ENCODE data around the gene MYOCD.

Gene MYOCD

DNA sequence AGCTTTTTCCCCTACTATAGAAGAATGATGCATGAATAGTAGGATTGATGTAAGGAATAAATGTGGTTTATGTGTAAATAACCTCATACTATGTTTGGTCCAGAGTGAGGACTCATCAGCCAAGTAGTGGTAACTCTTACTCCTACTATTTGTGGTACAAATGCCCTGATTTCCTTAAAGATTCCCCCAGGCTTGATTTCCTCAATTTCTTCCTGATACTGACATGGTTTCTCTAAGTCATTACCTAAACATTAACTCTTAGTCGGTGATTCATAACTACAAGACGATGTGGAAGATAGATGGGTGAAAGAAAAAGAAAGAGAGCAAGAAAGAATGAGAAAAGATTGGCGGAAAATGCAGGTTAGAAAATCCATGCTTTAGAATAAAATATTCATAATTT, 17.2 kb upstream of the MYOCD start:
- peaks cover 3% of the 10 kb centered on the region for H3K27me3 Mint-ChIP-seq (ENCODE audit: low read depth, poor library complexity)
- H3K4me1 Mint-ChIP-seq, result peaks cover 17% of the 10 kb centered on the region
- TF ChIP-seq, protein P1, sequence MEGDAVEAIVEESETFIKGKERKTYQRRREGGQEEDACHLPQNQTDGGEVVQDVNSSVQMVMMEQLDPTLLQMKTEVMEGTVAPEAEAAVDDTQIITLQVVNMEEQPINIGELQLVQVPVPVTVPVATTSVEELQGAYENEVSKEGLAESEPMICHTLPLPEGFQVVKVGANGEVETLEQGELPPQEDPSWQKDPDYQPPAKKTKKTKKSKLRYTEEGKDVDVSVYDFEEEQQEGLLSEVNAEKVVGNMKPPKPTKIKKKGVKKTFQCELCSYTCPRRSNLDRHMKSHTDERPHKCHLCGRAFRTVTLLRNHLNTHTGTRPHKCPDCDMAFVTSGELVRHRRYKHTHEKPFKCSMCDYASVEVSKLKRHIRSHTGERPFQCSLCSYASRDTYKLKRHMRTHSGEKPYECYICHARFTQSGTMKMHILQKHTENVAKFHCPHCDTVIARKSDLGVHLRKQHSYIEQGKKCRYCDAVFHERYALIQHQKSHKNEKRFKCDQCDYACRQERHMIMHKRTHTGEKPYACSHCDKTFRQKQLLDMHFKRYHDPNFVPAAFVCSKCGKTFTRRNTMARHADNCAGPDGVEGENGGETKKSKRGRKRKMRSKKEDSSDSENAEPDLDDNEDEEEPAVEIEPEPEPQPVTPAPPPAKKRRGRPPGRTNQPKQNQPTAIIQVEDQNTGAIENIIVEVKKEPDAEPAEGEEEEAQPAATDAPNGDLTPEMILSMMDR (IDR thresholded peaks at IDR 0.05), result no peak
- H3K9me3 Mint-ChIP-seq, result peaks cover 4% of the 10 kb centered on the region
- H3K4me3 Mint-ChIP-seq, result no peak overlapping the region
- no peak for DNase-seq
- no peak overlapping the region for H3K27ac Mint-ChIP-seq
- no peaks in the 10 kb centered on the region for H3K36me3 Mint-ChIP-seq (ENCODE audit: low read depth)

DNA sequence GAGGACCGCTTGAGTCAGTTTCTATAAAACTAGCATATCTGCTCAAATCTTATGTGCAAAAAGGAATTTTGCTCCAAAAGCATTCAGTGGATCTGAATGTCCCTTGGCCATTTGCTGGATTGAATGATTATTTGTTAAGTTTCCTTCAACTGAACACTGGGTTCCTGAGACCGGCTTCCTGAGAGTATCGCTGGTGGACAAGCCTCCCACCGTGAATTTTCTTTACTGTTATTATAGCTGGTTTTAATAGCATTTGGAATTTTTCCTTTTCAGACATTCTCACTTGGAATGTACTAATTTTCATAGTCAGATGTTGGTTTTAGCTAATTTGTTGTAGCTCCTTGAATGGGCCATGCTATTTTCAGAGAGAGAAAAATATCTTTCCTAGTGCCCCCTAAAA, 9.8 kb upstream of the MYOCD start:
- Mint-ChIP-seq H3K4me1 (peaks cover 18% of the 10 kb centered on the region), H3K4me3 (no peak overlapping the region), H3K27me3 (ENCODE audit: low read depth, poor library complexity) (peaks cover 15% of the 10 kb centered on the region), H3K36me3 (ENCODE audit: low read depth) (no peaks in the 10 kb centered on the region), H3K9me3 (no peaks in the 10 kb centered on the region), H3K27ac (no peak overlapping the region)
- DNase-seq, result no peak
- TF ChIP-seq, protein P1 (IDR thresholded peaks at IDR 0.05), result no peak

DNA sequence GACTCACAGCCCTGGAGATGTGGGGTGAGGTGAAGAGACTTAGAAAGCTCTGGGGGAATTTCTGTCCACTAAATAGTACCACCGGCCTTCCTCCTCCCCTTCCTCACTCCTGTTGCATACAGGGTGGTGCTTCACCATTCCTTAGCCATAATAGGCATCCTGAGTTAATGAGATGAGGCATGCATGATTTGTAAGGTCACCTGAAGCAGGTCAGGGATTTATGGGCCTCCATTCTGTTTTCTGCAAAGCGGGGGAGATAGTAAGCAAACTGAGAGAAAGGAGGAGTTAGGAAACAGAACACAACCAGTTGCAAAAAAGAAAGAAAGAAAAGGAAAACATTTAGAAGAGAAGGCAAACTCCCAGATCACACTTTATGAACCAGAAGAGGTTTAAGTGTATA, 9.3 kb upstream of the MYOCD start:
- H3K27me3 Mint-ChIP-seq (ENCODE audit: low read depth, poor library complexity), result peaks cover 13% of the 10 kb centered on the region
- H3K4me3 Mint-ChIP-seq, result peak overlapping the region; percentile 8
- TF ChIP-seq, protein P1 (IDR thresholded peaks at IDR 0.05), result no peak
- peak overlapping the region; percentile 0 for H3K27ac Mint-ChIP-seq
- H3K4me1 Mint-ChIP-seq, result peaks cover 16% of the 10 kb centered on the region
- no peaks in the 10 kb centered on the region for H3K36me3 Mint-ChIP-seq (ENCODE audit: low read depth)
- no peak for DNase-seq
- H3K9me3 Mint-ChIP-seq, result no peaks in the 10 kb centered on the region

DNA sequence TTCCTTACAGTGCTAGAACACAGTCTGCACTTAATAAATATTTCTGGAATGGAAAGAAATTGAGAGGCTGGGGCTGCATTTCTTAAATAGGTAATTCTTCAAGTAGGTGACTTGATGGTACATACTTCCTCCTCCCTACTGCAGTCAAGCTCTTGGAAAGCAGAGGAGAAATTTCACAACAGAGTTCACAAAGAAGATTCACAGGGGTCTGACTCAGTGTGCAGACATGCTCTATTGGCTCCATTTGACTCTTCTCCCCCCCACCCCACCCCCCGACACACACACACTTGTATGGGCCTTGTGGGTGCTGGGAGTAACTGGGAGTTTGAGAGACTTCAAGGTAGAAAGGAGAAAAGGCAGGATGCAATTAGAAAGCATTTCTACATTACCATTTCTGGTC, 6.2 kb upstream of the MYOCD start:
- TF ChIP-seq, protein P1 (IDR thresholded peaks at IDR 0.05), result no peak
- Mint-ChIP-seq H3K4me1 (peaks cover 26% of the 10 kb centered on the region), H3K9me3 (no peaks in the 10 kb centered on the region), H3K36me3 (ENCODE audit: low read depth) (no peaks in the 10 kb centered on the region), H3K27me3 (ENCODE audit: low read depth, poor library complexity) (peaks cover 28% of the 10 kb centered on the region), H3K27ac (no peak overlapping the region), H3K4me3 (no peak overlapping the region)
- no peak for DNase-seq

DNA sequence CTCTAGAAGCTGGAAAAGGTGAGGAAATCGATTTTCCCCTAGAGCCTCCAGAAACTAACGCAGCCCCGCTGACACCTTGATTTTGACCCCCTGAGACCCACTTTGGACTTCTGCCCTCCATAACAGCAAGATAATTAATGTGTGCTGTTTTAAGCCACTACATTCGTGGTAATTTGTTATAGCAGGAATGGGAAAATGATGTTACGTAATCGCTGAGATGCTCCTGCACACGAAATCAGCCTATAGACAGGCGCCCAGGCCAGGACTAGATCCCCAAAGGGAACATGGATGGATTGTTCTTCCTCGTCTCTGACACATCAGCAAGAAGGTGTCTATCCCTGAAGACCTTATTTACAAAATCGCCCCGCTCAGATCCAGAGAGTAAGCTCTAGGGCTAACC, 1.4 kb upstream of the MYOCD start:
- Mint-ChIP-seq H3K27me3 (ENCODE audit: low read depth, poor library complexity) (peaks cover 33% of the 10 kb centered on the region), H3K4me1 (peaks cover 35% of the 10 kb centered on the region), H3K4me3 (peak overlapping the region; percentile 89), H3K27ac (no peak overlapping the region), H3K36me3 (ENCODE audit: low read depth) (no peaks in the 10 kb centered on the region), H3K9me3 (no peaks in the 10 kb centered on the region)
- no peak for DNase-seq
- TF ChIP-seq, protein P1 (IDR thresholded peaks at IDR 0.05), result no peak

DNA sequence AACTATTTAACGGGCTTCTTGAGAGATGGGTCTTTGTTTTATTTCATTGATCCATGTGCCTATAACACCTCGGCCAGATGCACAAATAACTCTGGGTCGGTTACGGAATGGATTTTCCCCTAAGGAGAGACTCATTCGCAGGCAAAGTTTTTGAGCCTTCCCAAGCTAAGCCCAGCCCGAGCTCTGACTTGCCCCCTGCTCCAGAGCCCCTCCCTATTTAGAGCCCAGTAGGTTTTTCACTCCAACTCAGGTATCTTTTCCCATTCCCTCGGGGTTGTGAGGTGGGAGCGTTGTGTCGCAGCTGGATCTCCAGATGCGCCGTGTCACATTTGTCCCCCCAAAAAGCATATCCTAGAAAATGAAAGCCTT, 812 bp upstream of the MYOCD start:
- Mint-ChIP-seq H3K27me3 (ENCODE audit: low read depth, poor library complexity) (peaks cover 38% of the 10 kb centered on the region), H3K36me3 (ENCODE audit: low read depth) (no peaks in the 10 kb centered on the region), H3K27ac (no peak overlapping the region), H3K4me1 (peaks cover 35% of the 10 kb centered on the region), H3K4me3 (peak overlapping the region; percentile 89), H3K9me3 (no peaks in the 10 kb centered on the region)
- no peak for DNase-seq
- TF ChIP-seq, protein P1 (IDR thresholded peaks at IDR 0.05), result no peak

Measured in nephron progenitor cell (in vitro differentiated cells).